H1 (cell line): ENCODE results near the gene SAP30L. TPM values are rescaled to one million over a fixed set of nuclear protein-coding genes. Genes with fewer than 3 reads are reported as not detected.

Experiments used
- CTCF ChIA-PET: fragments of 300-600 bp; sonication (Branson Sonifier 250); formaldehyde crosslinking; loops from one replicate; lab custom pipeline; 2021; ENCODE audit not compliant: partially characterized antibody; lab: Charles Lee
- POLR2A ChIA-PET: fragments of 300-600 bp; sonication (Branson Sonifier 250); formaldehyde crosslinking; loops from one replicate; lab custom pipeline; 2021; ENCODE audit warnings: inconsistent platforms; ENCODE audit not compliant: partially characterized antibody; lab: Charles Lee
- DNase-seq, 2 experiments: peaks; one replicate each; pipeline versions ENCODE4 v3.0.0 to v3.0.0-alpha.2; 2010 to 2022; ENCODE audit warnings: low spot score in 2 of 2, low read depth in 1 of 2, mixed read lengths in 1 of 2
- FAIRE-seq: peaks from 2 replicates; lab custom pipeline; 2011; peaks lifted over from hg19 to GRCh38; lab: Jason Lieb, UNC
- H2AFZ ChIP-seq: 2 replicates; pipeline ENCODE4 v1.8.1; 2012; ENCODE audit warnings: low read length, inconsistent platforms
- H2AK5ac ChIP-seq: 2 replicates; pipeline ENCODE4 v1.6.1; 2013; ENCODE audit warnings: low read depth, low read length
- H2BK120ac ChIP-seq: replicated peaks from 2 replicates; pipeline ENCODE3; 2013; ENCODE audit warnings: low read depth, low read length, inconsistent platforms
- H2BK12ac ChIP-seq: 2 replicates; pipeline ENCODE4 v1.6.1; 2013; ENCODE audit warnings: low read depth, low read length
- H2BK15ac ChIP-seq: 2 replicates; pipeline ENCODE4 v1.6.1; 2013; ENCODE audit warnings: low read length
- H2BK20ac ChIP-seq: 2 replicates; pipeline ENCODE4 v1.6.1; 2013; ENCODE audit warnings: low read length
- H2BK5ac ChIP-seq: 2 replicates; pipeline ENCODE4 v1.6.1; 2013; ENCODE audit warnings: low read depth, low read length
- H3K14ac ChIP-seq: 2 replicates; pipeline ENCODE4 v1.6.1; 2013; ENCODE audit warnings: inconsistent platforms; ENCODE audit not compliant: insufficient read length
- H3K18ac ChIP-seq: 2 replicates; pipeline ENCODE4 v1.6.1; 2013; ENCODE audit warnings: low read length; ENCODE audit errors: extremely low read depth
- H3K23ac ChIP-seq: 2 replicates; pipeline ENCODE4 v1.6.1; 2013; ENCODE audit warnings: inconsistent platforms; ENCODE audit not compliant: insufficient read length
- H3K23me2 ChIP-seq: 2 replicates; pipeline ENCODE4 v1.6.1; 2013; ENCODE audit warnings: low read depth, low read length
- H3K27ac ChIP-seq: 2 replicates; pipeline ENCODE4 v1.6.1; 2011; ENCODE audit warnings: low read depth, low read length, inconsistent platforms
- H3K27me3 ChIP-seq, 4 experiments: replicated peaks in 1 of 4; 1 replicate in 1 of 4; 2 replicates in 3 of 4; pipeline versions ENCODE4 v1.6.1 to v1.8.1; 2011 to 2013; ENCODE audit warnings: low read length in 3 of 4, mild to moderate bottlenecking in 3 of 4, inconsistent platforms in 2 of 4, mixed read lengths in 2 of 4, moderate library complexity in 1 of 4; ENCODE audit not compliant: control insufficient read depth in 3 of 4, insufficient read depth in 3 of 4; ENCODE audit errors: extremely low read depth in 1 of 4
- H3K36me3 ChIP-seq, 4 experiments: 2 replicates each; pipeline versions ENCODE4 v1.6.1 to v1.8.1; 2011 to 2013; ENCODE audit warnings: mild to moderate bottlenecking in 4 of 4, low read length in 3 of 4, moderate library complexity in 2 of 4, control low read depth in 1 of 4, inconsistent platforms in 1 of 4; ENCODE audit not compliant: insufficient read depth in 4 of 4, control insufficient read depth in 2 of 4
- H3K4ac ChIP-seq: replicated peaks from 2 replicates; pipeline ENCODE3; 2013; ENCODE audit warnings: low read length, low read depth, mixed read lengths, inconsistent platforms; ENCODE audit not compliant: insufficient read length
- H3K4me1 ChIP-seq, 4 experiments: replicated peaks in 1 of 4; 1 replicate in 1 of 4; 2 replicates in 3 of 4; pipeline versions ENCODE4 v1.6.1 to v1.8.1; 2011 to 2013; ENCODE audit warnings: low read length in 3 of 4, inconsistent platforms in 2 of 4, mixed read lengths in 1 of 4; ENCODE audit not compliant: insufficient read depth in 4 of 4, control insufficient read depth in 3 of 4
- H3K4me2 ChIP-seq, 2 experiments: 2 replicates each; pipeline versions ENCODE4 v1.6.1 to v1.8.1; 2011 to 2013; ENCODE audit warnings: low read depth in 2 of 2, low read length in 2 of 2, control low read depth in 1 of 2, inconsistent platforms in 1 of 2, mild to moderate bottlenecking in 1 of 2; ENCODE audit not compliant: insufficient read depth in 1 of 2
- H3K4me3 ChIP-seq, 4 experiments: fragments of 200-600, 300-600 bp in 1 of 4; sonication (generic), shearing (Covaris generic), sonication (Bioruptor Twin) in 1 of 4; 2 replicates each; pipeline versions ENCODE4 v1.5.1 to v1.8.1; 2011 to 2016; ENCODE audit warnings: low read length in 4 of 4, low read depth in 3 of 4, control low read depth in 2 of 4, inconsistent platforms in 2 of 4, mild to moderate bottlenecking in 2 of 4, mixed read lengths in 1 of 4, moderate library complexity in 1 of 4; ENCODE audit not compliant: insufficient read depth in 2 of 4; ENCODE audit errors: extremely low read depth in 1 of 4
- H3K56ac ChIP-seq: replicated peaks from 2 replicates; pipeline ENCODE3; 2013; ENCODE audit warnings: low read depth, mild to moderate bottlenecking, mixed read lengths, low read length, inconsistent platforms; ENCODE audit not compliant: insufficient read length
- H3K79me1 ChIP-seq: 2 replicates; pipeline ENCODE4 v1.6.1; 2013; ENCODE audit warnings: low read depth, low read length, control low read depth
- H3K79me2 ChIP-seq, 2 experiments: 2 replicates each; pipeline versions ENCODE4 v1.6.1 to v1.8.1; 2012 to 2013; ENCODE audit warnings: low read length in 2 of 2, mild to moderate bottlenecking in 2 of 2, inconsistent platforms in 1 of 2; ENCODE audit not compliant: insufficient read depth in 2 of 2, control insufficient read depth in 1 of 2
- H3K9ac ChIP-seq, 4 experiments: replicated peaks in 1 of 4; 1 replicate in 1 of 4; 2 replicates in 3 of 4; pipeline versions ENCODE4 v1.6.1 to v1.8.1; 2011 to 2013; ENCODE audit warnings: low read depth in 3 of 4, low read length in 3 of 4, control low read depth in 2 of 4, mild to moderate bottlenecking in 2 of 4, moderate library complexity in 2 of 4, inconsistent platforms in 1 of 4; ENCODE audit errors: extremely low read depth in 1 of 4
- H3K9me3 ChIP-seq, 2 experiments: 2 replicates each; pipeline versions ENCODE4 v1.6.1 to v1.8.1; 2012 to 2013; ENCODE audit warnings: mild to moderate bottlenecking in 2 of 2, moderate library complexity in 2 of 2, control low read depth in 1 of 2, inconsistent platforms in 1 of 2, low read depth in 1 of 2, low read length in 1 of 2, mixed read lengths in 1 of 2; ENCODE audit not compliant: insufficient read depth in 2 of 2
- H4K20me1 ChIP-seq, 2 experiments: replicated peaks in 1 of 2; 2 replicates each; pipeline versions ENCODE3 to v1.8.1; 2011 to 2013; ENCODE audit warnings: inconsistent platforms in 2 of 2, low read length in 2 of 2, mild to moderate bottlenecking in 1 of 2; ENCODE audit not compliant: insufficient read depth in 2 of 2, control insufficient read depth in 1 of 2
- H4K5ac ChIP-seq: 2 replicates; pipeline ENCODE4 v1.6.1; 2013; ENCODE audit warnings: low read length, low read depth, mixed read lengths, inconsistent platforms; ENCODE audit not compliant: insufficient read length
- H4K8ac ChIP-seq: 2 replicates; pipeline ENCODE4 v1.8.0; 2013; ENCODE audit warnings: mild to moderate bottlenecking, moderate library complexity, low read length, inconsistent platforms; ENCODE audit not compliant: insufficient read depth; ENCODE audit errors: extremely low read depth
- H4K91ac ChIP-seq: replicated peaks from 2 replicates; pipeline ENCODE3; 2013; ENCODE audit warnings: low read length, mixed read lengths, inconsistent platforms; ENCODE audit not compliant: insufficient read length
- EZH2 ChIP-seq: fragments of 200-600 bp; sonication (generic); IDR thresholded peaks from 2 replicates; pipeline ENCODE4 v1.7.1; 2012; ENCODE audit warnings: low read depth, mild to moderate bottlenecking, moderate library complexity, low read length, inconsistent platforms; ENCODE audit not compliant: severe bottlenecking
- RBBP5 ChIP-seq: IDR thresholded peaks from 2 replicates; pipeline ENCODE4 v1.7.1; 2012; ENCODE audit warnings: low read depth, mild to moderate bottlenecking, inconsistent platforms, low read length, moderate library complexity, borderline replicate concordance
- TEAD4 ChIP-seq: IDR thresholded peaks from 2 replicates; pipeline ENCODE4 v1.6.1; 2012; ENCODE audit warnings: low read depth, low read length, inconsistent platforms, mixed read lengths
- WGBS, 2 experiments: shearing (Covaris generic) in 1 of 2; methylation state at CpG; one replicate each; pipeline versions ENCODE4 v1.1.6 to v1.1.7; 2013 to 2015; ENCODE audit warnings: low lambda C conversion rate in 2 of 2, mixed read lengths in 2 of 2, inconsistent platforms in 1 of 2, low coverage in 1 of 2, missing lambda C conversion rate in 1 of 2; ENCODE audit not compliant: insufficient replicate concordance in 2 of 2, insufficient coverage in 1 of 2, insufficient read length in 1 of 2; ENCODE audit errors: extremely low coverage in 1 of 2, missing lambda C conversion rate in 1 of 2; 5-methylcytosine and 5-hydroxymethylcytosine counted together
- polyA plus RNA-seq, 7 experiments: library from polyadenylated mRNA; depleted of rRNA in 3 of 7; stranded (reverse) in 5 of 7; unstranded in 2 of 7; fragments of >200 nt in 5 of 7; fragments of 200-250 nt in 2 of 7; gene quantifications; 1 replicate in 5 of 7; 2 replicates in 1 of 7; 4 replicates in 1 of 7; pipeline versions ENCODE4 v1.2.1 to v1.2.3, GENCODE V29; 2011 to 2013; ENCODE audit warnings: missing spikeins in 2 of 7, mixed read lengths in 2 of 7
- total RNA-seq: library from RNA; stranded (reverse); fragmentation: NEBNext Ultra II Directional; extraction: Animal tissue kit (Norgen Biotek cat#: 25700); gene quantifications from 2 replicates; pipeline ENCODE4 v1.2.1, GENCODE V29; 2021

SAP30L gene
- total and polyA plus RNA-seq, 2 of the 8 experiments (the other 6 are each of a cell fraction or from before 2014, with no cell fraction given) = 12.2 to 31.5 TPM

DNA sequence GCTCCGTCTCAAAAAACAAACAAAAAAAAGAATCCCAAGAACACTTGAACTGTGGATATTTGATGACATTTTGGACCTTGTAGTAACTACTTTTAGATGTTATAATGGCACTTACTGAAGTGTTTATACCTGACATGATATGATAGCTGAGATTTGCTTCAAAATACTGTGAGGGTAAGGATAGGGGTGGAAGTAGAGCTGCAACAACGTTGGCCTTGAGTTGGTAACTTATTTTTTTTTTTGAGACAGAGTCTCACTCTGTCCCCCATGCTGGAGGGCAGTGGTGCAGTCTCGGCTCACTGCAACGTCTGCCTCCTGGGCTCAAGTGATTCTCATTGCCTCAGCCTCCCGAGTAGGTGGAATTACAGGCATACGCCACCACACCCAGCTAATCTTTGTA lies 30.7 kb upstream of the SAP30L start:
- CTCF ChIA-PET = interaction anchor here (0.6 to 2.4 kb wide), 4 partner anchors 138 to 450 kb away, joined by 3 to 11 read pairs (median 4); no protein-coding TSS in a partner anchor

More for the DNA sequence above, 30.7 kb upstream of the SAP30L start:
- DNase-seq (no peak), FAIRE-seq (no peak)
- no peaks in the 10 kb centered on the region for H3K27me3 ChIP-seq
- H2BK120ac ChIP-seq = no peak overlapping the region
- H2AFZ ChIP-seq = no peak overlapping the region
- H3K4ac ChIP-seq = no peak overlapping the region
- TF ChIP-seq TEAD4 (no peak), RBBP5 (no peak), EZH2 (no peak)
- H3K4me2 ChIP-seq = no peak overlapping the region
- 95% methylated on average over 6 of the region's 6 CpGs; no CpG with 5 or more reads in 1 of the 2 experiments for WGBS, 2 experiments
- no peak overlapping the region for H3K18ac ChIP-seq
- peaks cover 0 to 2% of the 10 kb centered on the region in 2 experiments for H4K20me1 ChIP-seq
- no peak overlapping the region for H2BK12ac ChIP-seq
- peaks cover 0 to 4% (median 0%) of the 10 kb centered on the region in 4 experiments; a peak in 2 of 7 replicates for H3K4me1 ChIP-seq
- H2BK5ac ChIP-seq = no peak overlapping the region
- no peaks in the 10 kb centered on the region for H3K79me1 ChIP-seq
- no peak overlapping the region for H2BK20ac ChIP-seq
- H3K14ac ChIP-seq = no peak overlapping the region
- H4K5ac ChIP-seq = no peak overlapping the region
- POLR2A ChIA-PET = no interaction called here
- no peak overlapping the region for H3K27ac ChIP-seq
- H3K79me2 ChIP-seq = no peaks in the 10 kb centered on the region
- no peak overlapping the region for H3K4me3 ChIP-seq
- no peak overlapping the region for H2BK15ac ChIP-seq
- no peaks in the 10 kb centered on the region for H3K23me2 ChIP-seq
- no peak overlapping the region for H3K56ac ChIP-seq
- H2AK5ac ChIP-seq = no peak overlapping the region
- H3K36me3 ChIP-seq = peaks cover 0 to 2% (median 0%) of the 10 kb centered on the region in 4 experiments; a peak in 1 of 8 replicates
- H4K91ac ChIP-seq = no peak overlapping the region
- no peaks in the 10 kb centered on the region for H3K9me3 ChIP-seq
- H3K23ac ChIP-seq = no peak overlapping the region
- H4K8ac ChIP-seq = no peak overlapping the region
- H3K9ac ChIP-seq = no peak overlapping the region
